NCI-H69 (cell line): ENCODE measurements around the gene HCCS.

Experiments used
- DNase-seq: peaks from one replicate; lab custom pipeline; 2025; lab: John Stamatoyannopoulos, UW

Gene HCCS

DNA sequence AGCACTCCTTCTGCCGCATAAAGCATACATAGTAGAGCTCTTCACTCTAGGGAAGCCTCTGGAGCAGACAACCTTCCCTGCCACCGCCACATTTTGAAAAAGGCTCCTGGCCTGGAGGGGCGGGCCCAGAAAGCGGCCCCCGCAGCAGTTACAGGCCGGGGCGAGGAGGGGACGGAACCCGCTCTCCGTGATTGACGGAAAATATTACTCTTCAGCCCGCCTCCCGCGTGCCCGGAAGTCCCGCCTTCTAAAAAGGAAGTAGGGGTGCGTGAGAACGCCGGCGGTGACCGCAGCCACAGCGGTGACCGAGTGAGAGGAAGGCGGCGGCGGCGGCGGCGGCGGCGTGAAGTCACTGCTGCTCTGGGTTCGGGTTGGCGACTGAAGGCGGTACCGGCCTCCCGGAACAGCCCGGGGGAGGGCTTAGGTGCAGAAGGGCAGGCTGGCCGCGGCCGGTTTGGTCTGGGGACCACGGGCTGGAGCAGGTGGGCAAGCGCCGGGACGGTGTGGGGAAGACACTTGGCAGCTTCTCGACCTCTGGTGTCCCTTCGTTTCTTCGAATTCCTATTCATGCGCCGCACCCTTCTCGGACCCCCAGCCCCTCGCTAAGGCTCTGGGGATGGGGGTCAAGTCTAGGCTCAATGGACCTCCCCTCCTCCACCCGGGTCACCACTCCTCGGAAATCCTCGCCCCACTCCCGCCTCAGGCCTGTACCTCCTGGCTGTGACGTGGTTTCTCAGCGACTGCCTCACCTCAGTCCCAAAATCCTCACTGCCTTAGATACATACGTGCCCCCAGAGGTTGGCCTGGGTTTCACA lies at the start of gene HCCS:
Gene HCCS (plus strand): TSS at position 296 of the 815 bp plus-strand sequence. CDS start 729 bp downstream, outside the sequence.
- DNase-seq, result peak; percentile 88

DNA sequence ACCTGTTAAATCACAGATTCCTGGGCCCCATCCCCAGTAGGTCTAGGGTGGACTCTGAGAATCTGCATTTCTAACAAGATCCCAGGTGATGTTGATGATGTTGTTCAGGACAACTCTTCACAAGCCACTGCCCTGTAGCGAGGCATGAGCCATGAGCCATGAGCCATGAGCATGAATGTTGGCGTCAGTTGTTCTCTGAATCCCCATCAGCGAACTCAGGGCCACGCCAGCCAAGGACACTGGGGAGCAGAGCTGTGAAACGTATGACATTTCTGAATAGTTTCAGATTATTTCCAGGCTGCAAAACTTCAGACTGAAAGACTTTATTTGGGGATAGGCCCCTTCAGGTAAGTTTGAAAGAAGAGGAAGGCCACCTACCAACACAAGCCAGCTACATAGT lies 46.9 kb upstream of the HCCS start:
- no peak for DNase-seq

DNA sequence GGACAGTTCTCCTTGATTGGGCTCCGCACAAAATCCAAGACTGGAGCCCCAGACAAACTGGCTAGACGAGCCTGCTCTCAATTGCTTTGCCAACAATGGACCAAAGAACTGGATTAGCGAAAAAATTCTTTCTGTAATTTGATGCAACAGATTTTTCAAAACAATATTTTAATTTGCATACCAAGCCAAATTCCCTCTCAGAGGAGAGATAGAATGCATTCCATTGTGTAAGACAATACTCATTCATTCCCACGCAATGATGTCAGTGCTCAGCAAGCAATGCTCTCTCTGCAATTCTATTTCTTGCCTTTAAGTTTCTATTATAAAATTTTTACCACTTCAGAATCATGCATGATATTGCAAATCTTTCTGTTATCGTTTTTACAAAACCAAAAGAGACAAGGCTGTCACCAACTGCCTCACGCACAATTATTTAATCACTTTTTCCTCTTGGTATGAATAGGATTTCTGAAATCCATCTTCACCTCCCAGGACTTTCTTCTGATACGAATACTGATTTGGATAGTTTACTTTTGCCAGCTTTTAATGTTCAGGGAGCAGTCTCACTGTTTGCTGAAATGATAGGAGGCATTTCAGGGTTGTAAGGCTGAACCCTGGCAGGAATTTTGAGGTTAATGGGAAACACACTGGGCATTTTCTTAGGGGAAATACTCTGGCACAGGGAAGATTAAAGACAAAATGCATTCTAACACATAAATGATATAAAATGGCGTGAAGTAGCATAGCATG lies 46.1 kb upstream of the HCCS start:
- no peak for DNase-seq

DNA sequence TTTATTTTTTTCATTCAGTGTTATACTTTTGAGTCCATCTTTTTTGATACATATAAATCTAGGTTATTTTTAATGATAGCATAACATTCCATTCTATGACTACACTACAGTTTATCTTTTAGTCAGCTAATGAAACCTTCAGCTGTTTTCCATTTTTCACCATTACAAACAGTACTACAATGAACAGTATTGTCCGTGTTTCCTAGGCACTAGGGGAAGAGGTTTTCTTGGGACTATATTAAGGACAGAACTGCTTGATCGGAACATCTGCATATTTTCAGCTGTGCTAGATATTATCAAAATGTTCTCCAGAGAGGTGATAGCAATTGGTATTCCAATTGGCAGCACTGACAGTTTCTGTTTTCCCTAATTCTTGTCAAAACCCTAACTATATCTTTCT lies 44.3 kb upstream of the HCCS start:
- no peak for DNase-seq

DNA sequence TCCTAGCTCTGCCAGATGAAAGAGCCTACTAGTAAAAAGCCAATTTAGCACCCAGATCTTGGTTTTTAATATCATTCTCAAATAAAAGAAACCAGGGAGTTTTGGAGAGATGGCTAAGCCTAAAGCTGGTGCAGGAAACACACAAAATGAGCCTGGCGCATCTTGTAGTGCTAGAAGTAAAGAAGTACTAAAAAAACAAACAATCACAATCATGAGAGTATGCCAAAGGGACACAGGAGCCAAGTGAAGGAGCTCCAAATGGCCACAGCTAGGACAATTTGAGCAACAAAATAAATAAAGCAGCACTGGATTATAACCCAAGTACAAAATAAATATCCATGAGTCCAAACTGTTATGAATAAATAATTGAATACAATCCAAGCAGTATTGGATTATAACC lies 37.8 kb upstream of the HCCS start:
- DNase-seq, result no peak

DNA sequence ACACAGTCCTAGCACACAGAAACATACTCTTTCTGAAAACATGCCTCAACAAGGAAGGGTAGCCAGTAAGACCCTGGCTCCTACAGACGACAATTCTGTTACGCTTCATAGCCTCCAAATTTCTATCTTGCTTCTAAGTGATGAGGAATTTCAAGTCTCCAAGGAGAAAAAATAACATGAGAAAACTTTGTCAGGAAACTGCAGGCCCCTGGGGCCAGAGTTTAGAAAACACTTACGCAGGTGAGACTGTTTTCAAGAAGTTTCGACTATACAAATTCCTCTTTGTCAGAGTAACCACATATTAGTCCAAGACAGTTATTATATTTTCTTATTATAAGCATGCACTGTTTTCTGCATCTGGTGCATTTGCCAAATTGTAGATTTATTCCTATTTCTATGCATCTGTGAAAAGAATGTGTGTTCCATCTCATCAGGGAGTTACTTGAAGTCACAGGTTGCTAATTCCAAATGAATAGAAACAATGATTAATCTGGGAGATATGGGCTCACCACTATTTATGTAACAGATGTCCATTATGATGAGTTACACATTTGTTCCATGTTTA lies 30.3 kb upstream of the HCCS start:
- no peak for DNase-seq

DNA sequence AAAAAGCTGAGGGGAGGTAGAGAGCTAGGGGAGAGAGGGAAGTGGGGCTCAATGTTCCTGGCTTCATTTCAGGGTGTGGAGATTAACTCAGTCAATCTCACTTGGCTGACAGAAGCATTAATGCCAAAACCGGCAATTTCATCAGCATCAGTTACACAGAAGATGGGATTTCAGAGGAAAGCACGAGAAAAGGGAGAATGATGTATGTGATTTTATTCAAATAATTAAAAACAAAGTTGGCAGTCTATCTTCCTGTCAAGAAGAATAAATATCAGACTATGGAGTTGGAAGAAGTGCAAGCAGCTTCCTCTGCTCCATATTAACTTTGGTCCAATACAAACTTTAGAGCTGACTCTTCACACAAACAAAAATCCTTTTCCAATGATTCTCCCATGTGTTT lies 29.6 kb upstream of the HCCS start:
- no peak for DNase-seq

DNA sequence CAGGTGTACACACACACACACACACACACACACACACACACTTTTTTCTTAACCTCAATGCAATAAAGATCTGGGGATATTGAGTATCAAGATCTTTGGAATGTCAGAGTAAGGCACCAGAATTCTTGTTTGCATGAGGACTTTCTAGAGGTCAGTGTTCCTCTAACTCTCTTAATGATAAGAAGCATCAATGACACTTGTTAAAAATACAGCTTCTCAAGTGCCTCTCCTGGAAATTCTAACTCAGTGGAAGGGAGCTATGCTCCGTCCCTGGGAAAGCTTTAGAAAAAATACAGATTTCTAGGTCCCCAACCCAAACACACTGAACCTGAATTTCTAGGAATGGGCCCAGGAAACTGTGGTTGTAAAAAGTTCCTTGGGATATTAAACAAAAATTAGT lies 25.8 kb upstream of the HCCS start:
- DNase-seq, result no peak

DNA sequence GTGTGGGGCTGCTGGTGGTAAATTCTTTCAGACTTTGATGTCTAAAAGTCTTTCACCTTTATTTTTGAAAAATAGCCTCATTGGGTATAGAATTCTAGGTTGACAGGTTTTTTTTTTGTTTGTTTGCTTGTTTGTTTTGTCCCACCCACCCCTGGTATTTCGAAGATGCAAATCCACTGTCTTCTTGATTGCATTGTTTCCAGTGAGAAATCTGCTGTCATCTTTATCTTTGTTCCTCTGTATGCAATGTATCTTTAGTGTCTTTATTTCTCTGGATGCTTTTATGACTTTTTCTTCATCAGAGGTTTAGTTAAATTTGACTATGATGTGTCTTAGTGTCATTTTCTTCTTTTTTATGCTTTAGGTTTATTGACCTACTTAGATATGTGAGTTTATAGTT lies 21.3 kb upstream of the HCCS start:
- DNase-seq, result no peak

DNA sequence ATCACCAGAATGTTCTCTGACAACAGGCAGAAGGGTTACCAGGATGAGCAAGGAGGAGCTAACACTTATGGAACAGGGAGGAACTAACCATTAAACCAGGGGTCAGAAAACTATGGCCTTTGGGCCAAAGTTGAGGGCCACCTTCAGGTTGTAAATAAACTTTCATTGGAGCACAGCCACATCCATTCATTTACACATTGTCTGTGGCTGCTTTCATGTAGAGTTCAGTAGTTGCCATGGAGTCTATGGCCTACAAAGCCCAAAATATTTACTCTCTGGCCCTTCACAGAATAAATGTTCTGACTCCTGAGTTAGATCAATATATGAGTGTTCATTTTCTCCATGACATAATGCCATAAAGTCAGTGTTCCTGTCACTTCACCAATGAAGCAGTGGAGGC lies 13.2 kb upstream of the HCCS start:
- DNase-seq, result no peak

DNA sequence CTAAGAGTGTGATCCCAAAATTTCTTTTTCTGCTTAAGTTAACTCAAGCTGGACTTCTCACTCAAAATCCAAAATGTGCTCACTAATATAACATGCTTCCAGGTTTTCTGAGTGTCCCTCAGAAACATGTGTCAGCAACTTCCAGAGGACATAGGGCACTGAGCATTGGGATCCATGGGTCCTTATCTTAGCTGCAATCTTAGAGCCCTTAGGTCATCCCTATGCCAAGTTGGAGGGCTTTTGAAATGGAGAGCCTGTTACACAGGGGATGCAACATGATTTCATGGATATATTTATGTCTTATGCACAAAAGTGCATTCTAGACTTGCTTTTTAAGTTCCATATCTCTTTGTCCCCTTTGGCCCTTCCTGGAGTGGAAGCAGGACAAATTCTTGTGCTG lies 11.7 kb upstream of the HCCS start:
- DNase-seq, result no peak

DNA sequence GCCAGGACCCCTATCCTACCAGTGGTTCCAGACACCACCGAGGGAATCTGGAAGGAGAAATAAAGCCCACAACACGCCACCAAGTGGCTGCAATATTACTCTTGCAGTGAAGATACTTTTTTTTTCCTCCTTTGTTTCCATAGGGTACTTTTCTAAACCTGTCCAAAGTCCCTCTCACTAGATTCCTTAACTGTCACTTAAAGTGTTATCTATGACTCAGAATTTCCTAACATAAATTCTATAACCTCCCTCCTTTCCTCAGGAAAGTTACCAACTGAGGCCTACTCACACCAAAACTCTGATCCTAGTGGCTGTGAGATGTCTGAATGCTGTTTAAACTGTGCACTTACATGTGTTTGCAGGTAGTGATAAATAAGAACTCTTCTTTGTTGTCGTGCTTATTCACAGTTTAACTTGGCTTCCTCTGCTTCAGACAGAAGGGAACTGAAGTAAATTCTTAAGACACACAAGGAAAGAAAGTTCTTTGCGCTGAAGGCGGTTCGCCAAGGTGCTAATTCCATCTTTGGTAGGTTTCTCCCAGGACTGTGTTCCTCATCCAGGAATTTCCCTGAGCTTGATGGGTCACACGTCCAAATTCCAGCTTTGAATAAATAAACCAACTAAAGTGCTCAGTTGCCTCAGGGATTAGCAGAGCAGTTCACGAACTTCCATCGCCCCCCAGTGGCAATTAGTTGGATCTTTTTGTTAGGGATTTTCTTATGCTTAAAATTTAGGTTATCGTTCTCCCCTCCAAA lies 10.7 kb upstream of the HCCS start:
- DNase-seq, result peak; percentile 43

DNA sequence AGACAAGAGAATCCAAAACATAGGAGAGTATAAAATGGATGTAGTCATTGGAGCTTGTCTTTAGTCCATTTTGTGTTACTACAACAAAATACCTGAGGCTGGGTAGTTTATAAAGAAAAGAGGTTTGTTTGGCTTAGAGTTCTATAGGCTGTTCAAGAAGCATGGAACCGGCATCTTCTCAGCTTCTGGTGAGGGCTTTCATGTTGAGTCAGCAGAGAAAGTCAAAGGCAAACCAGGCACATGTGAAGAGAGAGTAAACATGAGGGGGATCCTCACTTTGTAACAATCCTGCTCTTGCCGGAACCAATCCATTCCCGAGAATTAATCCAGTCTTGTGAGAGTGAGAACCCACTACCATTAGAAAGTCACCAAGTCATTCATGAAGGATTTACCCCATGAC lies 8.1 kb upstream of the HCCS start:
- DNase-seq, result no peak

DNA sequence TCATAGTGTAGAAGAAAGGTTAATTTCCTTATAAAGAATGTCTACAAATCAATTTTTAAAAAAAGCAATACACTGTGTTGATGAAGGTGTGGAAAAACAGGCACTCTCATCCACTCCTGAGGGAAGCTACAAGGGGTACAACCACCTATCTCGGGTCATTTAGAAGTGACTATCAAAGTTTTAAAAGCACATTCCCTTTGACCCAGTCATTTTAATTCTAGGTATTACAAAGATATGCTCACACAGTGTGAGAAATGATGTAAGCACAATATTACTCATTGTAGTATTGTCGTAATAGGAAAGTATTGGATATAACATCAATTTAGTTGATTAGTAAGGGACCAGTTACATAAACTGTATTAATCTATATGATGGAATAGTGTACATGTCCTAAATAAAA lies 7.4 kb upstream of the HCCS start:
- no peak for DNase-seq

DNA sequence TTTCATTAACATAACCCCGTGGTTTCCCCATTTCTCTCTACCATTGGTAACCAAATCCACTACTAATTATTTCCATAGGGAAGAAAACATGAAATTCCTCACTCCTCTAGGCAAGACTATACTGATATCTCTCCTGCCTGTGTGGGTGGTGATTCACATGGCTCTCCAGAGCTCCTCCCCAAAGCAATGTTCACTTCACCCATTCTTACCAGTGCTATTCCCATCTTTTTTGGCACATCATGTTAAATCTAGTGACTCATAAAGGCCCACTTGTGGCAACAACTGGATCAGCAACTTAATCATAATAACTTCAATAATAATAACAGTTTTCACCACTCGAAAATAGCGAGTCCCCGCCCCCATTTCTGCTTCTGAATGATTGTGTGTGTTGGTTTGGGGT lies 6.1 kb upstream of the HCCS start:
- no peak for DNase-seq

DNA sequence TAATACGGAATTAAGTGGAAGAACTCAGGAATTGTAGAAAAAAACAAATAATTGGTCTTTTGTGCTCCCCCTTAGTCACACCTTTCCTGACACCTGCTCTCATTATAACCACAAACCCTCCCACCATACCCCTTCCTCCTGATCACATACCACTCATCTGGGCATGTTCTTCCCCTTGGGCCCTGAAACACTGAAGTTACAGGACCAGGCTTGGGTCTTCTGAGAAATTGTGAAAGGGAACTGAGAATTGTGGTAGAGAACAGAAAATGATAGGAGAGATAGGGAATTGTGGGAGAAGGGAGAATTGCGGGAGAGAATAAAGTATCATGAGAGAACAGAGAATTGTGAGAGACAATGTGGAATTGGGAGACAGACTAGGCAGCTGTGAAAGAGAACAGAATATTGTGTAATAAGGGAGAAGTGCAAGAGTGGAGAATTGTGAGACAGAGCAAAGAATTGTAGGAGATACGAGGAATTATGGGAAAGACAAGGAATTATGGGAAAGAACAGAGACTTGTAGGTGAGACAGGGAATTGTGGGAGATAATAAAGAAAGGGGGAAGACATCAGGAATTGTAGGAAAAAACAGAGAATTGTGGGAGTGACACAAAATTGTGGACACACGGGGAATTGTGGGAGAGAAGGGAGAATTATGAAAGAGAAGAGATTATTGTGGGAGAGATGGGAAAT lies 2.7 kb upstream of the HCCS start:
- no peak for DNase-seq

DNA sequence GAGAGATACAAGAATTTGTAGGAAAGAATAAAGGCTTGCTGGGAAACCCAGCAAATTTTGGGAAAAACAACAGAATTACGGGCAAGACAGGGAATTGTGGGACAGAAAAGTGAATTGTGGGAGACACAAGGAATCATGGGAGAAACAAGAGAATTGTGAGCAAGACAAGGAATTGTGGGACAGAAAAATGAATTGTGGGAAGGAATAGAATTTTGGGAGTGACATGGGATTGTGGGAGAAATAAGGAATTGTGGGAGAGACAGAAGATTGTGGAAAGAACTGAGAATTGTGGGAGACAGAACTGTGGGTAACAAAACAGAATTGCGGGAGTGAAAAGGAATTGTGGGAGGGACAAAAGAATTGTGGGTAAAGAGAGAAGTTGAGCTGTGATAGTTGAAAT lies 1.2 kb upstream of the HCCS start:
- DNase-seq, result no peak

DNA sequence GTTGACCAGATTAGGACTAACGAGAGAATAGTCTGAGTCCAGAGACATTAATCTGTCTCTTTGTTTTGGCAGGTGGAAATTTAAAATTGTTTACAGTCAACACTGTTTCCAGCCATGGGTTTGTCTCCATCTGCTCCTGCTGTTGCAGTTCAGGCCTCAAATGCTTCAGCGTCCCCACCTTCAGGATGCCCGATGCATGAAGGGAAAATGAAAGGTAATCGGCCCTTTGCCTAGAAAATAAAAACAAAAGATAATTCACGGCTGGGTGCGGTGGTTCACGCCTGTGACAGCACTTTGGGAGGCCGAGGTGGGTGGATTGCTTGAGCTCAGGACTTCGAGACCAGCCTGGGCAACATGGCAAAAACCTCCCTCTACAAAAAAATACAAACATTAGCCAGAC lies 815 bp downstream of the HCCS start:
- DNase-seq, result no peak

DNA sequence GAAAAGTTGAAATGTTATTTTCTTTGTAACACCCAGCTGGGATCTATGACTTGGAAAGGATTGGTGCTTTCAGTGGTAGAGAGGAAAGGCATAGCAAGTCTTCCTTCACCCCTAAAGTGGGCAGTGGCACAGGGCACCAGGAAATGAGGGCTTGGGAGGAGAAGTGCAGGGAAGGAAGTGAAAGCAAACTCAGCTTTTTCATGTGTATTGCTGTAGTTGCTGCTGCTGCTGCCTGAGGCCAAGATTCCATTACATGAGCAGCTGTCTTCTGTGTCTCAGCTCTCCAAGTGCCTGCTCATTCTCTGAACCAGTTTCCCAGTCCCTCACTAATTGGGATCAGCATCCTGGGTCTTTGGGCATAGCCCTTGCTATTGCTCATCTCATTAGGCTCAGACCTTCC lies 2.6 kb downstream of the HCCS start:
- no peak for DNase-seq

DNA sequence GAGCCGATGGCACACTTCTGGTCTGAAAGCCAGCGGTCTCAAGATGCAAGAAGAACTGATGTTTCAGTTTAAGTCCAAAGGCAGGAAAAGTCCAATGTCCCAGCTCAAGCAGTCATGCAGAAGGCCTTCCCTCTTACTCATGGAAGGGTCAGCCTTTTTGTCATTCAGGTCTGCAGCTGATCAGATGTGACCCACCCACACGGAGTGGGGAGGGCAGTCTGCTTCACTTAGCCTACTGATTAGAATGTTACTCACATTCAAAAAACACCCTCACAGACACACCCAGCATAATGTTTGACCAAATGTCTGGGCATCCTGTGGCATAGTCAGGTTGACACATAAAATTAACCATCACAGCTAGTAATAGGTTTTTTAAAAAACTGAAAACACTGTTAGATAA lies 6.6 kb downstream of the HCCS start:
- DNase-seq, result no peak

DNA sequence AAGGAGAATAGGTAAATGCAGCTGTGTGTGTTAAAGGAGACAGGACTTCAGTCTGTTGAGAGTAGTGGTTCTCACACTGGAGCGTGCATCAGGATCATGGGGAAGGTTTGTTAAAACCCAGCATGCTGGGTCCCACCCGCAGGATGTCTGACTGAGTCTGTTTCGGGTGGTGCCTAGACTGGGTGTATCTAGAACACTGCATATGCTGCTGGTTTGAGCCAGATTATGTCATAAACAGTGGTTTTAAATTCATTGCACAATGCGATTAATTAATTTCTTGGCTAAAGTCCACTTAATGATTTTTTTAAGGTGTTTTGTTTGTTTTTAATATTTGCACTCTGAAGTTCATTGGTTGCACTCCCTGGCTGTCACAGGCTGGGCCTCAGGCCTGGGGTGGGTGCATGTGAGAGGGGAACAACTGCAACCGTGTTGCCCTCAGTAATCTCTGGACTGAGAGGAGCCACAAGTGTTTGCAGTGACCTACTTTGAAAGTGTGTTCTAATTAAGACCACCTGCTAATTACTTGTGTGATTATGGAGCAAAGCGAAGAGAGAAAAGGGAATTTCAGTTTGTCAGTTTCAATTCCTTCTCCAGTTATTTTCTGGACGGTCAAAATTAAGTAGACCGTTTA lies 8.3 kb downstream of the HCCS start:
- DNase-seq, result no peak
